K562 (cell line): Measurements from ENCODE around the gene MGAT4B. TPM values are rescaled to one million over a fixed set of nuclear protein-coding genes. Genes with fewer than 3 reads are reported as not detected.
A peak's percentile ranks its signal among the peaks of the same experiment; 100 is the strongest.

Experiments used
- ATAC-seq: fragments of 200-7000 bp; cut with Tn5 transposase; 3 replicates; pipeline ENCODE4 v1.9.1; 2020; ENCODE audit warnings: moderate library complexity
- BruUV-seq: library from RNA; stranded (reverse); fragments of 400-500 nt; replicated peaks from 2 replicates; lab custom pipeline; 2021; lab: Mats Ljungman, UMichigan
- CTCF ChIA-PET: fragments of 300-600 bp; formaldehyde crosslinking; extraction: SDS; loops from one replicate; lab custom pipeline; 2021; ENCODE audit warnings: low intra/inter-chr PET ratio; lab: Yijun Ruan, JAX
- POLR2A ChIA-PET: fragments of 300-600, 350-650 bp; sonication (Branson Sonifier 250); formaldehyde crosslinking; extraction: SDS; loops from one replicate; lab custom pipeline; 2021; ENCODE audit warnings: antibody characterized with exemption, inconsistent platforms; lab: Yijun Ruan, JAX
- DNase-seq, 4 experiments: peaks; one replicate each; pipeline versions ENCODE4 v3.0.0 to v3.0.0-alpha.2; 2011 to 2018; ENCODE audit warnings: low spot score in 3 of 4, mixed read lengths in 3 of 4; ENCODE audit errors: extremely low read depth in 1 of 4
- FAIRE-seq: peaks from 2 replicates; lab custom pipeline; 2011; peaks lifted over from hg19 to GRCh38; lab: Jason Lieb, UNC
- H2AFZ ChIP-seq: 2 replicates; pipeline ENCODE4 v1.6.0; 2011; ENCODE audit warnings: low read depth, low read length, control low read depth, inconsistent platforms
- H3K27ac ChIP-seq: fragments of 200-600 bp; 3 replicates; pipeline ENCODE4 v1.8.0; 2011; ENCODE audit warnings: low read depth, mild to moderate bottlenecking, control low read depth, inconsistent platforms, low read length, moderate library complexity, mixed read lengths; ENCODE audit errors: extremely low read depth
- H3K27me3 ChIP-seq, 2 experiments: fragments of 300-600 bp in 1 of 2; 2 replicates in 1 of 2; 3 replicates in 1 of 2; pipeline versions ENCODE4 v1.6.0 to v1.8.0; 2011; ENCODE audit warnings: inconsistent platforms in 2 of 2, low read length in 2 of 2, mild to moderate bottlenecking in 1 of 2, mixed read lengths in 1 of 2, moderate library complexity in 1 of 2; ENCODE audit not compliant: control insufficient read depth in 2 of 2, insufficient read depth in 2 of 2
- H3K36me3 ChIP-seq: fragments of 300-600 bp; 3 replicates; pipeline ENCODE4 v1.8.0; 2011; ENCODE audit warnings: mild to moderate bottlenecking, low read length, inconsistent platforms; ENCODE audit not compliant: control insufficient read depth, insufficient read depth
- H3K4me1 ChIP-seq, 2 experiments: fragments of 200-600 bp in 1 of 2; replicated peaks in 1 of 2; 2 replicates in 1 of 2; 3 replicates in 1 of 2; pipeline versions ENCODE4 v1.5.1 to v1.8.0; 2011; ENCODE audit warnings: inconsistent platforms in 2 of 2, low read length in 2 of 2, mild to moderate bottlenecking in 1 of 2, mixed read lengths in 1 of 2, moderate library complexity in 1 of 2; ENCODE audit not compliant: control insufficient read depth in 2 of 2, insufficient read depth in 2 of 2
- H3K4me2 ChIP-seq: 2 replicates; pipeline ENCODE4 v1.6.1; 2011; ENCODE audit warnings: low read length, control low read depth, inconsistent platforms, mixed read lengths; ENCODE audit not compliant: insufficient read depth
- H3K4me3 ChIP-seq: fragments of 200-600 bp; sonication (generic), shearing (Covaris generic); 2 replicates; pipeline ENCODE4 v1.5.1; 2016; ENCODE audit warnings: control low read depth, inconsistent platforms
- H3K79me2 ChIP-seq: fragments of 200-600 bp; 3 replicates; pipeline ENCODE4 v1.8.0; 2011; ENCODE audit warnings: low read length, inconsistent platforms; ENCODE audit not compliant: control insufficient read depth, insufficient read depth
- H3K9ac ChIP-seq, 2 experiments: 2 replicates each; pipeline versions ENCODE4 v1.6.0 to v1.6.1; 2011; ENCODE audit warnings: low read depth in 2 of 2, low read length in 2 of 2, control low read depth in 1 of 2, inconsistent platforms in 1 of 2, mild to moderate bottlenecking in 1 of 2, mixed read lengths in 1 of 2; ENCODE audit not compliant: insufficient read depth in 1 of 2
- H3K9me1 ChIP-seq: one replicate; pipeline ENCODE4 v1.6.0; 2011; ENCODE audit warnings: inconsistent platforms, mild to moderate bottlenecking, low read length, moderate library complexity; ENCODE audit not compliant: control insufficient read depth, insufficient read depth
- H3K9me3 ChIP-seq: replicated peaks from 2 replicates; pipeline ENCODE4 v1.5.1; 2011; ENCODE audit warnings: low read depth, low read length, inconsistent platforms; ENCODE audit not compliant: control insufficient read depth, insufficient read depth
- H4K20me1 ChIP-seq: replicated peaks from 2 replicates; pipeline ENCODE4 v1.6.1; 2011; ENCODE audit warnings: low read length, inconsistent platforms, mixed read lengths; ENCODE audit not compliant: control insufficient read depth, insufficient read depth
- CC2D1A ChIP-seq: fragments of 450-650 bp; IDR thresholded peaks from 2 replicates; pipeline ENCODE4 v1.6.1; 2017; ENCODE audit warnings: mild to moderate bottlenecking
- GTF3C2 ChIP-seq: IDR thresholded peaks from 3 replicates; pipeline ENCODE4 v1.6.1; 2011; ENCODE audit warnings: borderline replicate concordance, mild to moderate bottlenecking, moderate library complexity; ENCODE audit not compliant: insufficient read length; ENCODE audit errors: extremely low read depth
- POLR2G ChIP-seq: fragments of 200-400 bp; formaldehyde crosslinking; IDR thresholded peaks from 2 replicates; pipeline ENCODE4 v1.6.1; 2017; ENCODE audit warnings: low read depth, mild to moderate bottlenecking, antibody characterized with exemption, low read length, moderate library complexity
- WGBS: fragments of 100-300 bp; shearing (Covaris generic); methylation state at CpG from one replicate; pipeline ENCODE4 v1.1.6; 2016; ENCODE audit warnings: low coverage, mixed read lengths; ENCODE audit not compliant: insufficient coverage; ENCODE audit errors: missing lambda C conversion rate; 5-methylcytosine and 5-hydroxymethylcytosine counted together
- in situ Hi-C: fragments of 300-500 bp; cut with MboI; formaldehyde crosslinking; loops from 4 replicates; pipeline ENCODE4 v1.15.0; 2018; ENCODE audit warnings: inconsistent platforms, mixed read lengths
- intact Hi-C: fragments of 100-400 bp; cut with micrococcal nuclease; formaldehyde crosslinking; loops from 2 replicates; pipeline ENCODE4 v1.14.2; 2022
- polyA plus RNA-seq, 8 experiments: library from polyadenylated mRNA; depleted of rRNA in 4 of 8; stranded (reverse) in 5 of 8; unstranded in 3 of 8; fragments of >200 nt; fragmentation: Nextera tagmentation in 2 of 8; fragmentation: Illumina TruSeq in 1 of 8; extraction: Ambion mirVana in 2 of 8; extraction: Trizol in 1 of 8; gene quantifications; 2 replicates each; pipeline versions ENCODE4 v1.2.1 to v1.2.3, GENCODE V29; 2011 to 2014; ENCODE audit warnings: inconsistent platforms in 1 of 8, missing spikeins in 1 of 8
- total RNA-seq, 7 experiments: library from RNA; depleted of rRNA in 6 of 7; stranded (reverse); fragments of >200 nt in 6 of 7; fragmentation: Illumina TruSeq in 2 of 7; extraction: Trizol in 2 of 7; gene quantifications; 2 replicates each; pipeline versions ENCODE4 v1.2.1 to v1.2.3, GENCODE V29; 2011 to 2021; ENCODE audit warnings: low replicate concordance in 1 of 7

Gene MGAT4B
- total and polyA plus RNA-seq, 9 of the 15 experiments (the other 6 are each of a cell fraction or from before 2014, with no cell fraction given) = 0.34 to 133 (median 75.4) TPM

DNA sequence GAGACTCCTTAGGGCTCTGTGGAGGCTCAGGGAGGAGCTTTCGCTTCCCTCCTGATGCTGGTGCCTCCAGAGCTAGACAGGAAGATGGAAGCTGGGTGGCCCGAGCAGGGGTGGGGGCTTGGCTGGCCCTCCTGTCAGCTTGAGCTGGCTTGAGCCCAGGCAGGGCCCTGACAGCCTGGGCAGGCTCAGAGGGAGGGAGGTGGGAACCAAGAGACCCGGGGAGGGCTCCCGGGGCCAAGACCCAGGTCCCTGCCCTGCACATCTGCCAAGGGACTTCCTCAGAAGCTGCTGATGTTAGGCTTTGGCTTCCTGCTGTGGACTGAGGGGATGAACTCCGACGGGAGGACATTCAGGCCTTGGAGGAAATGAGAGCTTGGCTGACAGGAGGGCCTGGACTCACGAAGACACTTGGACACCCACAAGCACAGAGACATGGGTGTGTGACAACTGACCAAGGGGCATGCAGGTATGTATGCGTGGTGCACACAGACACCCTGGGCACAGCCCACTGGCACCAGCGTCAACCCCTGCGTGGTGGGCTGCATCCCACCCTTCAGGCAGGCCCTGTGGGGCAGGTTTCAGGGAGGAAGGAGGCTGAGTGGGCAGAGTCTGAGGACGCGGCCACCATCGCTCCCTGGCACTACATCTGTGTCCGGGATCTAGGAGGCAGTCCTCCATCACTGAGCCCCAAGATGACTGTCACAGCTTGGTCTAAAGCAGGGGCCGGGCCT is 14.6 kb downstream of the MGAT4B start:
- intact Hi-C loops (no loop called here), in situ Hi-C loops (no loop called here)
- BruUV-seq = no TSS peak
- Histone ChIP-seq H3K9ac (peak overlapping the region in 1 of 2 experiments; percentile 83; a peak in 2 of 4 replicates), H3K9me1 (no peaks in the 10 kb centered on the region), H3K27ac (no peak overlapping the region), H3K79me2 (no peaks in the 10 kb centered on the region), H3K36me3 (peaks cover 4% of the 10 kb centered on the region; the same call in 1 of the 3 replicates), H3K4me3 (no peak overlapping the region), H3K4me1 (peaks cover 0 to 37% of the 10 kb centered on the region in 2 experiments; a peak in 2 of 5 replicates), H3K27me3 (no peaks in the 10 kb centered on the region), H4K20me1 (no peaks in the 10 kb centered on the region), H2AFZ (no peak overlapping the region), H3K4me2 (no peak overlapping the region), H3K9me3 (no peaks in the 10 kb centered on the region)
- DNase-seq (no peak), ATAC-seq (no peak), FAIRE-seq (no peak)
- TF ChIP-seq POLR2G (0 out of 2 replicates have a peak, but pooled peaks have one; percentile 34), CC2D1A (no peak), GTF3C2 (no peak)
- POLR2A ChIA-PET = interaction anchor here (0.5 to 1.4 kb wide), 6 partner anchors 9 to 92 kb away, joined by 3 to 5 read pairs (median 4); no protein-coding TSS in a partner anchor
- 76% methylated on average over 14 of the region's 15 CpGs for WGBS
- CTCF ChIA-PET = no interaction called here
